Peyer's patch (tissue), 4 donors: ENCODE data around the gene CAPZA3.

ENCODE experiments used
- POLR2A ChIP-seq, 2 donors: fragments of 450-650 bp; IDR thresholded peaks; one replicate each; pipeline ENCODE4 v1.5.1; 2017; ENCODE audit warnings: antibody characterized with exemption in 2 of 2, mild to moderate bottlenecking in 2 of 2, moderate library complexity in 2 of 2
- TF ChIP-seq, protein P1 (sequence below), 6 experiments: fragments of 450-650 bp in 4 of 6; fragments of 200-600 bp in 2 of 6; sonication (generic) in 1 of 6; IDR thresholded peaks; one replicate each; pipeline ENCODE4 v1.5.1; 2017 to 2019; ENCODE audit warnings: antibody characterized with exemption in 6 of 6, mild to moderate bottlenecking in 3 of 6, moderate library complexity in 1 of 6

DNA sequence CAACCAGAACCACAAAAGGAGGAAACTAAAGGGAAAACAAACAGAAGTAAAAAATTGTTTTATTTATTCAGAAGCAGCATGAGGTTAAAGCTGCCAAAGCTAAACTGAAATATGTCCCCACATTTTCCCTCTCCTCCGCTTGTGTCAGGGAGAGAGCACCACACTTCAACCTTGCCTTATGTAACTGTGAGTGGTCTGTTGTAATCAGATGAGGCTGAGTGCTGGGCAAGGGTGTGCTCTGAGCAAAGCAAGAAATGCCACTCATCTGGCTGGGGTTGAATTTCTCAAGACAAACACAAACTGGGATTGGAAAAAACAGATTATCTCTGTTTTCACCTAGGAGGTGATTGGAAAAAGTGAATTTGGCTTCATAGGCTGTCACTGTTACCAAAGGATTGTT, 12.2 kb downstream of the CAPZA3 start:
- TF ChIP-seq, protein P1, sequence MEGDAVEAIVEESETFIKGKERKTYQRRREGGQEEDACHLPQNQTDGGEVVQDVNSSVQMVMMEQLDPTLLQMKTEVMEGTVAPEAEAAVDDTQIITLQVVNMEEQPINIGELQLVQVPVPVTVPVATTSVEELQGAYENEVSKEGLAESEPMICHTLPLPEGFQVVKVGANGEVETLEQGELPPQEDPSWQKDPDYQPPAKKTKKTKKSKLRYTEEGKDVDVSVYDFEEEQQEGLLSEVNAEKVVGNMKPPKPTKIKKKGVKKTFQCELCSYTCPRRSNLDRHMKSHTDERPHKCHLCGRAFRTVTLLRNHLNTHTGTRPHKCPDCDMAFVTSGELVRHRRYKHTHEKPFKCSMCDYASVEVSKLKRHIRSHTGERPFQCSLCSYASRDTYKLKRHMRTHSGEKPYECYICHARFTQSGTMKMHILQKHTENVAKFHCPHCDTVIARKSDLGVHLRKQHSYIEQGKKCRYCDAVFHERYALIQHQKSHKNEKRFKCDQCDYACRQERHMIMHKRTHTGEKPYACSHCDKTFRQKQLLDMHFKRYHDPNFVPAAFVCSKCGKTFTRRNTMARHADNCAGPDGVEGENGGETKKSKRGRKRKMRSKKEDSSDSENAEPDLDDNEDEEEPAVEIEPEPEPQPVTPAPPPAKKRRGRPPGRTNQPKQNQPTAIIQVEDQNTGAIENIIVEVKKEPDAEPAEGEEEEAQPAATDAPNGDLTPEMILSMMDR (IDR thresholded peaks at IDR 0.05) = no peak
- TF ChIP-seq POLR2A (IDR thresholded peaks at IDR 0.05) = no peak
